Gastroesophageal sphincter (tissue), 2 donors: ENCODE measurements around the gene CPM.
"Not testable (repeated sequence)": the region's sequence is repeated elsewhere in the genome, so short reads cannot be mapped to it uniquely, and the experiment has no call there.

ENCODE experiments used
- EP300 ChIP-seq: sonication (generic); formaldehyde crosslinking; IDR thresholded peaks from one replicate; pipeline ENCODE4 v1.6.1; 2017; ENCODE audit warnings: antibody characterized with exemption, mild to moderate bottlenecking
- POLR2A ChIP-seq, 2 donors: fragments of 450-650 bp; IDR thresholded peaks; one replicate each; pipeline ENCODE4 v1.6.1; 2017; ENCODE audit warnings: antibody characterized with exemption in 2 of 2, mild to moderate bottlenecking in 2 of 2, moderate library complexity in 1 of 2

- not testable (repeated sequence) for TF ChIP-seq EP300; POLR2A (IDR thresholded peaks at IDR 0.05)
Measured at GRCh38 chr12:68802911-68803651, 129.9 kb downstream of the CPM start.
